CD4-positive, alpha-beta T cell treated with Interferon alpha-2 for 1 hour (primary cell): ENCODE data around the gene CCDC116.
A peak's percentile ranks its signal among the peaks of the same experiment; 100 is the strongest.
"Not testable (repeated sequence)": the region's sequence is repeated elsewhere in the genome, so short reads cannot be mapped to it uniquely, and the experiment has no call there.

Experiments
- DNase-seq, 2 donors: peaks; one replicate each; pipeline ENCODE4 v3.0.0-alpha.2; 2020 to 2022

The CCDC116 gene

DNA sequence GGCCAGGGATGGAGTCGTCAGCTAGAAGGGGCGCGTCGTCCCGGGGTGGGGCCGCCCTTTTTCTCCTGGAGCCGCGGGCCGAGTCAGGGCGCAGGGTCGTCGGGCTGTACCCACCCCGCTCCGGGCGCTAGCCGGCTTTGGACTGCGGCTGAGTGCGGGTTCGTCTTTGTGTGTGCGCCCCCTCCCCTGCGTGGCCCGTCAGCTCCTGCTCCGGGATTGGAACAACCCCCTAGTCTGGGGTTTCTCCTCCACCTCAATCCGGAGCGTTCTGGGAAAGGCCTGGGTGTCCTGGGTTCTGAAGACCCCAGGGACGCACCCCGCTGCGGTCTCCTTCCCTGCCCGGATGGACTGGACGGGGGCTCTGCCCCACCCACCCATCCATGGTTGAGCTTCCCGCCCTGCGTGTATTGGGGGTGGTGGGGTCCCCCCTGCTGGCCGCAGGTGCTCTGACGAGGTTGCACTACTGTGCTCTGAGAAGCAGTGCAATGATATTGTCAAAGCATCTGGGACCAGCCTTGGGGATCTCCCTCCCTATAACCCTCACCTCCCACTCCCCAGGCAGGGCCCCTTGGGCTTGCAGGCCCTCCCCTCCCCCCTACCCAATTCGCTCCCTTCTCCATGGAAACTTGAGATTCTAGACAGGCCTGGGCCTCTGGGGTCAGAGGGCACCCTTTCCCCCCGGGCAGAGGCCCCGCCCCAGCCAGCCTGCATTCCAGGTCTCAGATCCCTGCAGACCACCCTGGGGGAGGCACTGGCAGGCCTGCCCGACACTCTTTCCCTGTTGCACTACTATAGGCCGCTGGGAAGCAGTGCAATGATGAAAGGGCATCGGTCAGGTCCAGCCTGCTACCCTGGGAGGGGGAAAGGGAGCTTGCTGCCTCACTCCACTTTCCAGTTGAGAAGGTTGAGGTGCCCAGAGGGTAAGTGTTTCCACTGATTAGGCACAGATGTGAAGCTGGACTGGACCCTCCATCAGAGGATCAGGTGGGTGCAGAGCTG, 20.3 kb downstream of the CCDC116 start:
- no peak for DNase-seq

DNA sequence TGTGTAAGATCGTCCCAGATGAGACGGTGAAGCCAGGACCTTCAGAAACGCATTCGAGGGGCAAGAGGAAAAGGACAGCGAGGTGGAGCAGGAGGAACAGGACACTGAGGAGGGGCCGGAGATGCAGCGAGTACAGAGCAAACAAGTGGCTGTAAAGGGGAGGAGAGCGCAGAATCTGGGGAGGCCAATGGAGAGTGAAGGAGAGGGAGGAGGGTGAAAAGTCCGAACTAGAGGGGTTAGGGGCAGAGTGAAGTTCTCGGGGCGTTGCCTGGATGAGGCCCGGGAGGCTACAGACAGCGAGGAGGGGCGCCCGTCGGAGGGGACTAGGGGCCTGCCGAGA, 24.4 kb downstream of the CCDC116 start:
- no peak for DNase-seq

DNA sequence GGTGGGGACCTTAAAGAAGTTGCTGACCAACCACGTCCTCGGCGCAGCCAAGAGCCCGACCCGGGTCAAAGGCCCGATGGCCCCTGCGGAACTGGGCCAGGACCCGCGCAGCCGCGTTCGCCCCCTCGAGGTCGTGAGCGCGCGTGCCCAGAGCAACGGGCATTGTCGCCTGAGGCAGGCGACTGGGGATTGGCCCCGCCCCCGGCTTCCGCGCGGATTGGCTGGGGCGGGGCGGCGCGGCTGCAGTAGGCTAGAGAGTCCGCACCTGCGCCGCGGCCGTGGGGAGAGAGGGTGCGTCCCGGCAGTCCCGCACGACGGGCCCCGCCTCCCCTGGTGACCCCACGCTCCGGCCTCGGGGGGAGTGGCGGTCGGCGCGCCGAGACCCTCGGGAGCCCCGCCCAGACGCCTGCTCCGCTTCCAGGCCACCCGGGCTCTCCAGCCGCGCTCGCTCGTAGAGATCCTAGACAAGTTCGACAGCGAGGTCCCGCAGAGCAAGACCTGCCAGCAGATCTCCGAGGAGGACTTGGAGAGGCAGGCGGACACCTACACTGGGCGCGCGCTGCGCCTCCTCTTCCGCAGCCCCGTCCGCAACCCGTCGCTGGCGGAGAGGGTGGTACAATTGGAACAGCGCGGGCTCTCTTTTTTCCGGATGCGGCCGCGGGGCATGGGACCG, 24.9 kb downstream of the CCDC116 start:
- DNase-seq, result peak; percentile 76 to 85

DNA sequence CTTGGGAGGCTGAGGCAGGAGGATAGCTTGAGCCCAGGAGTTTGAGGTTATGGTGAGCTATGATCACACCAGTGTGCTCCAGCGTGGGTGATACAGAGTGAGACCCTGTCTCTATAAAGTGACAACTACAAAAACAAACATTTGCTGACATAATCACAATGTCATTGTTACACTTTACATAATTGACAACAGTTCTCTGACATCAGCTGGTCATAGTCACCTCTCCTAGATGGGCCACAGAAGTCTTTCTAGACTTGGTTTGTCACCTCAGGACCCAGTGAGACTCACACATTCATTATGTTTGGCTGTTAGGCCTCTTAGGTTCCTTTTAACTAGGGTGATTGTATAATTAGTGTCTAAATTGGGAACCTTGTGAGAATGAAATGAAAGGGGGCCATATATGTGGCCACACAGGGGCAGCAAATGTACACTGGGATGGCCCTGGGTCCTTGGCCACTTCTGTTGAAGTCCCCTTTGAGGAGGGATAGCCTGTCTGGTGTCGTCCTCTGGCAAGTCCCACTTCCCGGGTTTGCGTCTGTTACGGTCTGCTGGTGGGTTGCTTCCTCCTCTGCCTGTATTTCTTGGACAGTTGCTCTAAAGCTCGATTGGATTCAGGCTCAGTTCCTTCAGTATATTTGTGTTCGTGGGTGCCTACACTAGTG, 27.4 kb downstream of the CCDC116 start:
- no peak for DNase-seq

DNA sequence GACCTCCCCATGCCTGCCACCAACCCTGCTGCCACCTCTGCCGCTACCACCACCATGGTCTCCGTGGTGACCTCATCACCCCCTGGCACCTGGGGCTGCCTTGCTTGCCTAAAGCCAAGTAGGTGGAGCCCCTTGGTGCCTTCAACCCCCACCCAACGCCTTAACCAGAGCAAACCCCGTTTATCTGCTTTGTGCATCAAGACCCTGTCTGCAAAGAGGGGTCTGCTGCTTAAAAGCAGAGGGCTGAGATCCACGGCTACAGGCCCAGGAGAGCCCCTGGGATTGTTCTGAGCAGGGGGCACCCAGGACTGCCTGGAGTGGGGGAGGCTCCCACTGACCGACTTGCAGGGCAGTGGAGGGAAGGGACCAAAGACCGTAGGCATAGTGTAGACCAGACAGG, 28.3 kb downstream of the CCDC116 start:
- no peak for DNase-seq

DNA sequence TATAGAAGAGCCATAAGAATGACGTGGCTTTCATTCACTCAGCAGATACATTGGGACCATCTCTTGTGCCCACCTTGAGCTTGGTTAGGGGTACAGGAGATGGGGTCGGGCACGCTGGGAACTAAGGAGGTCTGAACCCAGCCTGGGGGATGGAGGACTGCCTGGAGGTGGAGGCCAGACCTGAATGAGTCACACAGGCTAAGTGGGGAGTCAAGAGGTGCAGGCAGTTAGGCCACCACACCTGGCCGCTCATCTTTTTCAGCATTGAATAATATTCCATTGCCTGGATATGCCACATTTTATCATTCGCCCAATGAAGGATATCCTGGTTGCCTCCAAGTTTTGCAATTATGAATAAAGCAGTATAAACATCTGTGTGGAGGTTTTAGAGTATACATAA, 29.4 kb downstream of the CCDC116 start:
- DNase-seq, result no peak

DNA sequence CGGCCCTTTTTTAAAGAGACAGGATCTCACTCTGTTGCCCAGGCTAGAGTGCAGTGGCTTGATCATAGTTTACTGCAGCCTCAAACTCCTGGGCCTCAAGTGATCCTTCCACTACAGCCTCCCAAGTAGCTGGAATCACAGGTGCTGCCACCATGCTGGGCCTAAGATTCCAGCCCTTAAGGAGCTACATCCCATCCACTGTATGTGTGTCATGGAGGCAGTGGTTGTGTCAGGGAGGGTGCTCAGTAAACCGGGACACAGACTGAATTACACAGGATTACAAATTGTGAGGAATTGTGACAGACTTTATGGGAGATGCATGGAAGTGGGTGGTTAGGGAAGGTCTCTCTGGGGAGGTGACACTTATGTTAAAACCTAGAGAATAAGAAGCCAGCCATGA, 31.2 kb downstream of the CCDC116 start:
- no peak for DNase-seq

DNA sequence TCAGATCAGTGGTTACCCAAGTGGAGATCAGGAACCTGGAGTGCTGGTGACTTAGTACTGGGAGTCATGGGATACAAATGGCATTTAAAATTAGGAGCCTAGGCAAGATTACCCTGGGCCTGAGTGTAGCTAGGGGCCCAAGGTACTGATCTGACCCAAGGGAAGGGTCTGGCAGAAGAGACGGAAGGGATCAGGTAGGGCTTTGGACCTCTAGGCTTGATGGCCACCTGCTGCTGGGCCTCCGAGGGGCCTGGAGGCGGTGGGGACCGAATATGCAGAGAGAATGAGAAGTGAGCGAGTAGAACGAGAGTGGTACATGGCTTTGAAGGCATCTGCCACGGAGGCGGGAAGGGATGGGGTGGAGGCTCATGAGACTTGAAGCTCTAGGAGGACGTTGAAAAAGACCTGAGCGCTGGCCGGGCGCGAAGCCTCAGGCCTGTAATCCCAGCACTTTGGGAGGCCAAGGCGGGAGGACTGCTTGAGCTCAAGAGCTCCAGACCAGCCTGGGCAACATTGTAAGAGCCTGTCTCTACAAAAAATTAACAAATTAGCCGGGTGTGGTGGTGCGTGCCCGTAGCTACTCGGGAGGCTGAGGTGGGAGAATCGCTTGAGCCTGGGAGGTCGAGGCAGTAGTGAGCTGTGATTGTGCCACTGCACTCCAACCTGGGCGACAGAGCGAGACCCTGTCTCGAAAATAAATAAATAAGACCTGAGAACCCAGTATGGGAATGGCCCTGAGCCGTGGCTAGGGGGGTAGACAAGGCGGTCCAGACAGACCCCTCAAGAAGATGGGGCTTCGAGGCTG, 32.7 kb downstream of the CCDC116 start:
- no peak for DNase-seq

DNA sequence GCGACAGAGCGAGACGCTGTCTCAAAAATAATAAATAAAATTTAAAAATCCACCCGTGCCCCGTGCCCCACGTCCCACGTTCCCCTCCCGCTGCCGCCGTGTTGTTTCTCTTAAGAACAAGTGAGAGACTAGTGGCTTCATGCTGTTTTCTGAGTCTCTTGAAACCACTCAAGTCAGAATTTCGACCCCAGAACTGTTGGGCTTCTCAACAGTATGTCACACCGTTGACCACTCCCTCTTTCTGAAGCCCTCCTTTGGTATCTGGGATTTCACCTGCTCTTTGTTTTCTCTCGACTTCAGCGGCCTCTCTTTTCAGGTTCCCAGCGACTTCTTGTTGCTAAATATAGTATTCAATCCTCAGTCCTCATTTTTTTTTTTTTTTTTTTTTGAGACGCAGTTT, 34.2 kb downstream of the CCDC116 start:
- no peak for DNase-seq

DNA sequence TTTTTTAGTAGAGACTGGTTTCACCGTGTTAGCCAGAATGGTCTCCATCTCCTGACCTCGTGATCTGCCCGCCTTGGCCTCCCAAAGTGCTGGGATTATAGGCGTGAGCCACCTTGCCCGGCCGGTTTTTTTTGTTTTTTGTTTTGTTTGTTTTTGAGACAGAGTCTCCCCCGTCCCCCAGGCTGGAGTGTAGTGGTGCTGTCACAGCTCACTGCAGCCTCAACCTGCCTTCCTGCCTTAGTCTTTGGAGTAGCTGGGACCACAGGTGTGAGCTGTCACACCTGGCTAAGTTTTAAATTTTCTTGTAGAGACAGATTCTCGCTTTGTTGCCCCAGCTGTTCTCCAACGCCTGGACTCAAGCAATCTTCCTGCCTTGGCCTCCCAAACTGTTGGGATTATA, 36.5 kb downstream of the CCDC116 start:
- DNase-seq, result no peak

DNA sequence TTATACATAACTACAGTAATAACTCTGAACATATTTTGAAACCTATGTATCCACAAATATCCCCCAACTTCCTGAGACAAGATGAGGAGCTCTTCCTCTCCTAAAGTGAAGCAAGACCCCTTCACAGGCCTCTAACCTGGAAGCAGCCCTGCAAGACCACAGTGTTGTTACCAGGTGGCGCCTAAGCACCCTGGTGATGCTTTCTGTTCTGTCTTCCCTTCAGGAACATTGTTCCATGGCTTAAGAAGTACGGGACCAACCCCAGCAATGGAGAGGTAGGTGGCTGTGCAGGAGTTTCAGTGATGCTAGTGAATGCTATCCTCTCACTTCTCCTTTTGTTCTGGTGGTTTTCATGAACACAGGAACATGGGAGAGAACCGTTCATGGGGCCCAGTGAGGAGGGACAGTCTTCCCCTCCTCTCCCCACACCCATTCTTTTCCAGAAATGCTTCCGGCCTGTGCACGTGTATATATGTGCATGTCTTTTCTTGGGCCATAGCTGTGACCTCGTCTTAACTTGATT, 39.6 kb downstream of the CCDC116 start:
- no peak for DNase-seq

DNA sequence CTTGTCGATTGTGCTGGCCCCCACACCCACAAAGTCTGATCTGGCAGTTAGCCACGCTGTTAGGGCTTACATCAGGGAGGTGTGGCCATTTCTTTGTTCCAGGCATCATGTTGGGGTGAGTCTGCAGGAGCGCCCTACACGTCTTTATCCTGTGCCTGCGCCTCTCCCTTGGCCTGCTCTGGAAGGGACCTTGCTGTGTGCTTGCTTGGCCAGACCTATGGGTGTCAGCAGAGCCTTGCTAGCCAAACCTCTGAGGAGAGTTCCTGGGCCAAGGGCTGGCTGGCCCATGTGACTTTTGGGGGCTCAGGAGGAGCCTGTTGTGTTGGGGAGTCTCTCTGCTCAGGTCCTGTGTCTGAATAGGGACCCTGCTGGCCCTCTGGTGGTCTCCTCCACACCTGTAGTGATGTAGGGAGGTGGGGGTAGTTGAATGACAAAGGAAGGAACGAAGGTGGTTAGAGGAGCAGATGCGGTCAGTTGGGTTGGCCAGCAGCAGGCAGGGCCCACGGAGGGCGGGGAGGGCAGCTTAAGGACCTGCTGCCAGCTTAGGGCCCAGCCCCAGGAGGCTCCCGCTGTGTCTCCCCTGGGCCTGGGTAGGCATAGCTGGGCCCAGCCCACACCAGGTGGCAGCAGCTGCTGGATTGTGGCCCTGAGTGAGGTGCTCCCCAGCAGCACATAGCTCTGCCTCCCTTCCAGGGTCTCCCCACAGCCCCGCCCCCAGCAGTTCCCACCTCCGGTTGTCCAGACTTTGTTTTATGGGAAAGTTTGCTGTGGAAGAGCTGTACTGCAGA, 41.2 kb downstream of the CCDC116 start:
- no peak for DNase-seq

DNA sequence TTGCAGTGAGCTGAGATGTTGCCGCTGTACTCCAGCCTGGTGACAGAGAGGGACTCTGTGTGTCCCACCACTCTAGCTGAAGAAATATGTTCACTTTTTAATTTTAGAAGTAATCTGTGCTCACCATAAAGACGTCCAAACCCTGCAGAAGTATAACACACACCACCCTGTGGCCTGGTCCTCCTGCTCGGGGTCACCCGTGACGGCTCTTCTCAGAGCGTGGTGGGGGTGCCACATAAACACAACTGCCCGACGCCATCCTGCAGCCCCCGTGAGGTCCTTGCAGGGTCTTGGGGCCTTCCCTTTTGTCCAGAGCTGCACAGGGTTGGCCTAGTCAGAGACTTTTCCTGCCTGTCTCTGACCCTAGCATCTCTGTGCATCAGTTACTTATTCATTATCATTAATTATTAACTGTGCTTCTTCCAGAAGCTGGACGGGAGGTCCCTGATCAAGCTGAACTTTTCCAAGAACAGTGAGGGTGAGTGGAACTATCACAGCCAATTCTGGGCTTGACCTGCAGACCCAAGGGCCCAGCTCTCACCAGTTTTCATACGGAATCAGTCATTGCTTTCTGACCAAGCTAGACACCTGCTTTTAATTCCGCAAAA, 42.2 kb downstream of the CCDC116 start:
- no peak for DNase-seq

DNA sequence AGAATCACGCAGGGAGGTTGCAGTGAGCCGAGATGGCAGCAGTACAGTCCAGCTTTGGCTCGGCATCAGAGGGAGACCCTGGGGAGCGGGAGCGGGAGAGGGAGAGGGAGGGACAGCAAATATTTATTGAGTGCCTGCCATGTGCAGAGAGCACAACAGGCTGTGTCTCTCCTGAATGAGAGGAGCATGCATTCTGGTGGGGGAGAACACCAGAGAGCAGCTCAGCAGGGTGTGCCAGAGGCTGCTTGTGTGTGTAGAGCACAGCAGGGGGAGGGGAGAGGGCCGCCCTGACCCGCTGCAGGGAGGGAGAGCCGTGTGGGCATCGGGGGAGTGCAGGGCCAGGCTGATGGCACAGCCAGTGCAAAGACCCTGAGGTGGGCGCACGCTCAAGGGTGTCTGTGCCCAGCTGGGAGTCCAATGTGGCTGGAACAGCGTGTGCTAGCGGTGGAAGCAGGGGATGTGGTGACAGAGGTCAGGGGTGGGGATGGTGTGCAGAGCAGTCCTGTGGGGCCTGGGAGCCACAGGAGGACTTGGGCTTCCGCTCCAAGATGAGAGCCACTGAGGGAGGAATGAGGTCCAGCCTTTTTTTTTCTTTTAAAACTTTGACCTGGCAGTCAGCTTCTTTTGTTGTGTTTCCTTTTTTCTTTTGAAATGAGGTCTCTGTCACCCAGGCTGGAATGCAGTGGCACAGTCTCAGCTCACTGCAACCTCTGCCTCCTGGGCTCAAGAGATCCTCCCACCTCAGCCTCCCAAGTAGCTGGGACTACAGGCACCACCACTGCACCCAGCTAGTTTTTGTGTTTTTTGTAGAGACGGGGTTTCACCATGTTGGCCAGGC, 45.3 kb downstream of the CCDC116 start:
- no peak for DNase-seq

DNA sequence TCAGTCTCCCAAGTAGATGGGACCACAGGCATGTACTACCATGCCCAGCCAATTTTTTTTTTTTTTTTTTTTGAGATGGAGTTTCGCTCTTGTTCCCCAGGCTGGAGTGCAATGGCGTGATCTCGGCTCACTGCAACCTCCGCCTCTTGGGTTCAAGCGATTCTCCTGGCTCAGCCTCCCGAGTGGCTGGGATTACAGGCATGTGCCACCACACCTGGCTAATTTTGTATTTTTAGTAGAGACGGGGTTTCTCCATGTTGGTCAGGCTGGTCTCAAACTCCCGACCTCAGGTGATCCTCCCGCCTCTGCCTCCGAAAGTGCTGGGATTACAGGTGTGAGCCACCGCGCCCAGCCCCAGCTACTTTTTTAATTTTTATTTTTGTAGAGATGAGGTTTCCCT, 46.3 kb downstream of the CCDC116 start:
- not testable (repeated sequence) for DNase-seq

DNA sequence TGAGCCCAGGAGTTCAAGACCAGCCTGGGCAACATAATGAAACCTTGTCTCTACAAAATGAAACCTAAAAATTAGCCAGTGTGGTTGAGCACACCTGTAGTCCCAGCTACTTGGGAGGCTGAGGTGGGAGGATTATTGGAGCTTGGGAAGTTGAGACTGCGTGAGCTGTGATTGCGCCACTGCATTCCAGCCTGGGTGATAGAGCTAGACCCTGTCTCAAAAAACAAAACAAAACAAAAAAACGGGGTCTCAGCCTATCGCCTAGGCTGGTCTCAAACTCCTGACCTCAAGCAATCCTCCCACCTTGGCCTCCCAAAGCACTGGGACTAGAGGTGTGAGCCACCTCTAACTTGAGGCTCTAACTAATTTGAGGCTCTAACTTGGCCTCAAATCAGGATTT, 46.8 kb downstream of the CCDC116 start:
- no peak for DNase-seq

DNA sequence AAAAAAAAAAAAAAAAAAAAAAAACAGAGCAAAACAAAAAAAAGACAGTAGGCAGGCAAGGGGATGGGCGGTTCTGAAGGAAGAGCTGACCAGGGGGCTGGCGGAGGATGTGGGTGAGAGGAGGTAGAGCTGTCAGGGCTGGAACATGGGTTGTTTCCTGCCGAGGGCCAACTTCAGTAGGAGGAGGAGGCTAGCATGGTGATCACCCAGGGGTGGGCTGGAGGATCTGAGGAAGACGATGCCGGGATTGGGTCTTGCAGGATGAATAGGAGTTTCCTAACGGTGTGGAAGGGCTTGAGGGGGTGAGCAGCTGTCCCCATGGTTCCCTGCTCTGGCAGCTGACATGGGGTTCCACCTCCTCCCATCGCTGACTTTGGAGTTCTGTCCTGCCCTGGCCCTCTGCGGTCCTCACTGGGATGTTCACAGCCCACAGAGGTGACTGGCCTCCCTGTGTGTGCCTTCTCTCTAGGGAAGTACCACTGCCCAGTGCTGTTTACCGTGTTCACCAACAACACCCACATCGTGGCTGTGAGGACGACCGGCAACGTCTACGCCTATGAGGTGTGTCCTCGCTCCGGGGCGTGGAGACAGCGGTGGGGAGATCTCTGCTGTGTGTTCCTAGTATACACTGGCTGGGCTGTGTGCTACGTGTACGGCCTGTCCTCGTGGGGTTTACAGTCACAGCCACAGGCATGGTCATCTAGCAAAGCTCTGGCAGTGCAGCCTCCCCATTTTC, 48.4 kb downstream of the CCDC116 start:
- DNase-seq, result no peak

DNA sequence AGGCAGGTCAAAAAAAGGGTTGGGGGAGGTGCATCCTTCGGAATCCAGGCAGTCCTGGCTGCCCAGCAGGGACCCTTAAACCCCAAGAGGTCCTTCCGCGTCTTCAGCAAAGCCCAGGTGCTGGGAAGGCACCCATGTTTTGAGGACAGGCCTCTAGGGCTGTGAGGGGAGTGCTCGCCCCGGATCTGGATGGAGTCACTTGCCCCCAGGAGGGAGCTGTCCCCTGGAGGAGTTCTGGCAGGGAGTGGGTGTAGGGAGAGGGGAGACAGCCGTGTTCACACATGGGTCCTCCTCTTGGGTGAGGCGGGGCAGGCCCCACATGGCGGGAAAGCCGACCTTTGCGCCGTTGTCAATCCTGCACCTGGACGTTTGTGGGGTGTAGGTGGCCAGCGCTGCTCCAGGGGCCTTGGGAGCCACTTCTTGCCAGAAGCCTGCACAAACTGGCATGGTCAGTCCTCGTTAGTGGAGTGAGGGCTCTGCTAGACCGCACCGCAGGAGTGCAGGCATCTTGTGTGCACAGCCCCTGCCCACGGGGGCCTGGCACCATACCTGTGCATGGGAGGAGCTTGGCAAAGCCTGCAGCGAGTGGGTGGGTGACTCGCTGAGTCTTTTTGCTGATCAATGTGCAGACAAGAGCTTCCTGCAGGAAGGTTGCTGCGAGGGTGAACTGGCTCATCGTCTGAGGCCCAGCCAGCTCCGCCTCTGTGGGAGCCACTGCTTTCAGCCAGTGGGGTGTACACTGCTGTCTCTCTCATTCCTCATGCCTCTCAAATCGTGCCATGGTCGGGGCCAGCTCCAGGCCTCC, 49.2 kb downstream of the CCDC116 start:
- no peak for DNase-seq
